SHP77 treated with DMSO at 0.1 percent for 48 hours (cell line): Measurements from ENCODE around the gene EFCAB8.
"Not testable (repeated sequence)": the region's sequence is repeated elsewhere in the genome, so short reads cannot be mapped to it uniquely, and the experiment has no call there.

Source experiments
- DNase-seq: peaks from one replicate; lab custom pipeline; 2025; lab: John Stamatoyannopoulos, UW

The EFCAB8 gene

GRCh38 chr20:32909896-32910571, 51.3 kb downstream of the EFCAB8 start:
- no peak for DNase-seq

DNA sequence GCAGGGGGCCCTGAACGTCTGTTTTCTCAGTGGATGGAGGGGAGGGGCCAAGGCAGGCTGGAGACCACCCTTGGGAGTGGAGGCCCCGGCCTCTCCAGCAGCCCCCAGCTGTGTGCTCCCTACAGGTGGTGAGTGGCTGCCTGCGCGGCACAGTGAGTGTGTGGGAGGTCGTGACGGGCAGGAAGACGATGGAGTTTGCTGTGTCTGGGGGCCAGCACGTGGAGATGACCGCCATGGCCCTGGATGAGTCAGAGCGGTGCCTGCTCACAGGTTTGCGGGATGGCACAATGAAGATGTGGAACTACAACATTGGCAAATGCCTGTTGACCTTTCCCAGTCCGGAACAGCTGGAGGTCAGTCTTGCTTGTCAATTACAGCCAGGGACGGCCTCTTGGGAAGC, 52.6 kb downstream of the EFCAB8 start:
- no peak for DNase-seq

- no peak for DNase-seq
Observed at GRCh38 chr20:32912688-32913087, 54.0 kb downstream of the EFCAB8 start.

DNA sequence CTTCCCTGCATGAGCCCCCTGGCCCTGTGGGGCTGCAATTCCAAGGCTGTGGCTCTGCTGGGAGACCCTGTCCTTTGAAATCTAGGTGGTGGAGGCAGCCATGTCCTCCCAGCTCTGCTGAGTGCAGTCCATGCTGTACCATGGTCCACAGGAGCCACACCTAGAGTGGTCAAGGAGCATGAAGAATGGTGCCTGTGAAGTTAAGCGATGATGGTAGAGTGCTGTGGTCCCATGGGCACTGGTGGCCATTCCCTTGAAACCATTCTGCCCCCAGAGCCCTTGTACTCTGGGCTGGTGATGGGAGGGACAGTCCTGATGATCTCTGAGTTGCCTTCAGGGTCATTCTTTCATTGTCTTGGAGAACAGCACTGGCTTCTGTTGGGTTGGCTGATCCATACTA, 55.3 kb downstream of the EFCAB8 start:
- DNase-seq = no peak

DNA sequence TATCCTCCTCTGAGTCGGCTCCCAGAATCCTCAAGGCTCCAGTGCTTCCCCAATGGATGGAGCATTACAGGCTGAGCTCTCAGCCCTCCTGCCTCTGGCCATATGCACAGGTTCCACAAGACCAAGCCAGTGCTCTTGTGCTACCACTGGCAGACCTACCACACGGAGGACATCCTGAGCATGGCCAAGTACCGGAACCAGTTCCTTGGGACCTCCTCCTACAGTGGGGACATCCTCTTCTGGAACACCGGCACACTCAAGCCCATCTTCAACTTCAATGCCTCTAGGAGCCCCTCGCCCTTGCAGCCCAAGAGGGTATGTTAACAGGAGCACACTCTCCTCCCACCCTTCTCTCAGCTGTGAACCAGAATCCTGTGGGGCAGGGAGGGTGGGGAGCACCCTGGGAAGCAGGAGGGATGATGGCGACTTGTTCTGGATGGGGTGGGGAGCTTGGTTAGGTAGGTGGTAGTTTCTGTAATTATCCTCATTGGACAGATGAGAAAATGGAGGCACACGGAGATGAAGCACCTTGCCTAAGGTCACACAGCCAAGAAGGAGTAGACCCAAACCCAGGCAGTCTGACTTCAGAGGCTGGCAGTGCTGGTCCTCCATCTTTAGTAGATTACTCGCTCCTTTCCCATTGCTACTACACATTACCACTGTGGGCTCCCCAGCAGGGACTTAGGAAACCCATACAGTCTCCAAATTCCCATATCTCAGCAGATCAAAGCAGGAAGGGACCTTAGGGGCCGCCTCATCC, 58.6 kb downstream of the EFCAB8 start:
- DNase-seq = no peak

DNA sequence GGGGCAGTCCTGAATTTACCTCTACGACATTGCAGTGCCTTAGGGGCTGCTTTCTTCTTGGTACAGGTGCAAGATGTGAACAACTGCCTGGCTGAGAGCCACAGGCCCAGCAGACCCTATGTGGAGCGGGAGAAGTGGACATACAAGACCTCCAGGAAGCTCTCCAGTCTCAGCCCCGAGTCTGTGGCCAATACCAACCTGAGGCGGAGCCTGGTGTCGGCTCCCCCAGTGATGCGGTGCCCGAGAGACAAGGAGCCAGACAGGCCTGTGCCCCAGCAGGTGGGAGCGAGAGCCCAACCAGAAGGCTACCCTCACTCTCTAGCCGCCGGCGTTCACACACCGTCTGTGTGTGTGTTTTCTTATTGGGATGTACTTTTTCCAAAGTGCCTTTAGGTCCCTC, 59.6 kb downstream of the EFCAB8 start:
- no peak for DNase-seq

DNA sequence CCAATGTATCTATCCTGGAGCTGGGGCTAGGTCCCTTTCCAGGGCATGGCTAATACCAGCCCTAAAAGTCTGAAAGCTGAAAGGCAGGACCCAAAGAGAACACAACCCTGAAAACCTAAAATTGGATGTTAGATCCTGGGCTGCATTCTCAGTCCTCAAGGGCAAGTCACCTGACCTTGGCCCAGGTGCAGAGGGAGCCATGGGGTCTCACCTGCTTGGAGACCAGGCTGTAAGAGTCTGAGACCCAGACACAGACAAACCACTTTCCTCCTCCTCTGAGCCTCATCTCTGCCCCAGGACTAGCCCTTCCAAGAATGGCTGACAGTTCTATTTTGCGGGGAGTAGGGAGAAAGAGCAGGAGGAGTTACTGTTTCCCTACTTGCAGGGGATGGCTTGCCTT, 60.0 kb downstream of the EFCAB8 start:
- no peak for DNase-seq

DNA sequence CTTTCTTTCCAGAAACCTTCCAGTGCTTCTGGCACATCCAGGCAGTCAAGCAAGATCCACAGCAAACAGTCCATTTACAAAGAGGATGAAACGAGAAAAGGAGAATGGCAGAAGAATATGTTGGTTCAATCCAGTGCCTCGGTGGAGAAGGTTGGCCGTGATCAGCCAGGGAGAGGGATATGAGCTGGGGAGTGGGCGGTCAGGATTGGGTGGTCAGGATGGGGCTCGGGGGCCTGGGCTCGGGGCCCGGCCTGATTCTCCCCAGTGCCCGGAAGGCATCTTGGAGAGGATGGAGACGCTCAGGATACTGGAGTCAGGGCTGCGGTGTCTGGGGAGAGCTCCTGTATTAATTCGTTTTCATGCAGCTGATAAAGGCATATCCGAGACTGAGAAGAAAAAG, 61.3 kb downstream of the EFCAB8 start:
- DNase-seq = no peak

DNA sequence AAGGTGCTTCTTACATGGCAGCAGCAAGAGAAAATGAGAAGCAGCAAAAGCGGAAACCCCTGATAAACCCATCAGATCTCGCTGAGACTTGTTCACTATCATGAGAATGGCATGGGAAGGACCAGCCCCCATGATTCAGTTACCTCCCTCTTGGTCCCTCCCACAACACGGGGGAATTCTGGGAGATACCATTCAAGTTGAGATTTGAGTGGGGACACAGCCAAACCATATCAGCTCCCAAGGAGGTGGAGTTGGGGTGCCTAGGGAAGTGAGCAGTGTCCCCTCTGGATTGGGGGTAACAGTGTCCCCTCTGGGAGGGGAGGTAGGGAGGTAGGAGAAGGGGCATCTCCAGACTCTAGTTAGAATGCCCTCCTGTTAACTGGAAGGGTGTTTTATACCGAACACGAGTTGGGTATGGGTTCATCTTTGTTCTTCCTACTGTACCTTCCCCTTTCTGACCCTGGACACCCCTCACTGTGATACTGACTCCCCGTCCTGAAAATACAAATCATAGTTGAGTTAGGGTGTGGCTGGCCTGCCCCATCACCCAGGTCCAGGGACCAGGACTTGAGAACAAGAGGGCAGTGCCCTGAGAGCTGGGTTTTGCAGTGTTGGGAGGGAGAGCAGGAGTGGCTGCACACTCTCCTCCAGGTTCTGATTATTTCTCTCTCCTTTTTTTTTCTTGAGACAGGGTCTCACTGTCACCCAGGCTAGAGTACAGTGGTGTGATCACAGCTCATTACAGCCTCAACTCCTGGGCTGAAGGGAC, 62.0 kb downstream of the EFCAB8 start:
- DNase-seq = no peak

DNA sequence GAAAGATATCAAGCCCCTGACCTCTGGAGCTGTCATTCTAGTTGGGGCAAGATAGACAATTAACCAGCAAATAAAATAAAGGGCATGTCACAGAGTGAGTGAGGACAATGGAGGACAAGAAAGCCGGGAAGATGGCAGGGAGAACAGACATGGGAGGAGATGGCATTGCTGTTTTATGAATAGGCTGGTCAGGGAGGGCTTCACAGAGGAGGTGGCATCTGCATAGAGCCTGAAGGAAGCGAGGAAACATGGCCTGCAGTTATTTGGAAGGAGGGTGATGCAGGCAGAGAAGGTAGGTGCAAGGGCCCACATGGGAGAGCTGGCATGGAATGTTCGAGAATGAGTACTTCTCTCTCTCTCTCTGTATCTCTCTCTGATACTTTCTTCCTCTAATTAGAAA, 63.7 kb downstream of the EFCAB8 start:
- DNase-seq = no peak

GRCh38 chr20:32924781-32925180, 66.1 kb downstream of the EFCAB8 start:
- DNase-seq = no peak

DNA sequence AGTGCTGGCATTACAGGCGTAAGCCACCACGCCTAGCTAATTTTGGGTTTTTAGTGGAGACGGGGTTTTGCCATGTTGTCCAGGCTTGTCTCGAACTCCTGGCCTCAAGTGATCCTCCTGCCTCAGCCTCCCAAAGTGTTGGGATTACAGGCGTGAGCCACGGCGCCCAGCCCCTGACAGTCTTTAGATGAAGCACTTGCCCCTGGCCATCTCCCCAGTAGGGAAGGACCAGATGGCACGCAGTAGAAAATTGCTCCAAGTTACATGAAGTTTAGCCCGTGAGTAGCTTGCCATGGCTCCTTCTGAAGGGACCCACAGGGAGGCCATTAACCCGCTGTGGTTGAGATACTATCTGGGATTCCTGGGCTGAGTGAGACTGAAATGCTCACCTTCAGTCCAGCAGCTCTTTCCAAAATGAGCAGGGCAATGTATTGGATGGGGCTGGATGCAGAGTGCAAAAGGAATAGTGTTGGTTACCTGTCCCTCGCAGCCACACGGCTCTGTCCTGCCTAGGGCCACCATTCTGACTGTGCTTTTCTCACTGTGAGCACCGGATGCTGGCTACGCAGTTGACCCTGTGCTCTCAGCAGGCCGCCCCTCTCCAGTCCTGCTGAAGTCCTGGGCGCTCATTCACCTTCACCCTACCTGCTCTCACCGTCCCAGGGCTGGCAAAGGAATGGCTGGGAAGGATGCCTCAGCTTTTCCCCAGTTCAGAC, 66.9 kb downstream of the EFCAB8 start:
- no peak for DNase-seq

DNA sequence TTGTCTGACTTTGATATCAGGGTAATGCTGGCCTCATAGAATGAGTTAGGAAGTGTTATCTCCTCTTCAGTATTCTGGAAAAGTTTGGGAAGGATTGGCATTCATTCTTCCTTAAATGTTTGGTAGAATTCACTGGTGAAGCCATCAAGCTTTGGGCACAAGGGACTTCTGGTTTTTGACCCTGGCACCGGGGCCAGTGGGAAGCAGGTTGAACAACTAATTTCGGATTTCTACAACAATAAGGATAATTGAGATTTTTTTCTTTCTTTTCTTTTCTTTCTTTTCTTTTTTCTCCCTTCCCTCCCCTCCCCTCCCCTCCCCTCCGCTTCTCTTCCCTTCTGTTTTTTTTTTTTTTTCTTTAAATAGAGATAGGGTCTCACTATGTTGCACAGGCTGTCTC, 70.4 kb downstream of the EFCAB8 start:
- no peak for DNase-seq

- no peak for DNase-seq
Observed at GRCh38 chr20:32930181-32930580, 71.5 kb downstream of the EFCAB8 start.

- DNase-seq = no peak
Observed at GRCh38 chr20:32930701-32931100, 72.0 kb downstream of the EFCAB8 start.

GRCh38 chr20:32934580-32934979, 75.9 kb downstream of the EFCAB8 start:
- DNase-seq = no peak

- no peak for DNase-seq
Observed at GRCh38 chr20:32941155-32941885, 82.6 kb downstream of the EFCAB8 start.

GRCh38 chr20:32943490-32944052, 84.8 kb downstream of the EFCAB8 start:
- DNase-seq = no peak

DNA sequence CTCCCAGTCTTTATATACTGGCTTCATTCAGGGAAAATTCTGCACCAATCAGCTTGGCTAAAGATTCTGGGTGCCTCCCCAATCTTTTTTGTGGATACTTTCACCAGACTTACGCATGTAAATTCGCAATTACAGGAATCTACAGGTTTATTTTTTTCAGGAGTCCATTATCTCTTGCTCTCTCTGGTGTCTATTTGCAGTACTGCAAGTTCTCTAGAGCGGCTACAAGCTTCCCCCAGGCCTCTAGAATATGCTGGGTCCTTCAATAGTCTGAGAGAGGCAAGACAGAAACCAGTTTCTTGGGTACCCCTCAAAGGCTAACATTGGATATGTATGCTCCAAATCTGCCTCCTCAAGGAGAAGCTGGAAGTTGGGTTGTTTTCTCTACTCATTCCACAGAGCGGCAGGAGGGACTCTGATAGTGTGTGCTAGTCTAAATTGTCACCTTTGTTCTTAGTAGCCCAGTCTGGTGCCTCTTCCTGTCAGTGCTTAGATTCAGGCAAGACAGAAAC, 87.0 kb downstream of the EFCAB8 start:
- peak; percentile 17 for DNase-seq

GRCh38 chr20:32946629-32947028, 87.9 kb downstream of the EFCAB8 start:
- DNase-seq = no peak

DNA sequence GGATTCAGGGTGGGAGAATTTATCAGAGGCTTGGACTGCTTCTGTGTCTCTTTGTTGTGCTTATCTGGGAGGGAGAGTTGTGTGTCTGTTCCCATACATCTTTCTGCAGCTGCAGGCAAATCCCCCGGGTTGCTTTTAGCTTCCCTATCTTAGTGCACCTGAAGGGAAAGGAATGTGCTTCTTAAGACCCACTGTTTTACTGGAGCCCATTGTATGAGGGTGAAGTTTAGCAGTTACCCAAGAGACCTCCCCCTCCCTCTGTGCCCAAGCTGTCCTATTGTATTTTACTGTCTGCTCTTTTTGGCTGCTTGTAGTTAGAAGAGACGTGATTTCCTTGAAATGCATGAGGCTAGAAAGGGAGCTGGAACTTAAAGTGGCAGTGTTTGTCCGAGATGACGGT, 91.8 kb downstream of the EFCAB8 start:
- DNase-seq = not testable (repeated sequence)
